Measurements from ENCODE around the gene PTAR1.
"Not testable (repeated sequence)": the region's sequence is repeated elsewhere in the genome, so short reads cannot be mapped to it uniquely, and the experiment has no call there.

The PTAR1 gene

DNA sequence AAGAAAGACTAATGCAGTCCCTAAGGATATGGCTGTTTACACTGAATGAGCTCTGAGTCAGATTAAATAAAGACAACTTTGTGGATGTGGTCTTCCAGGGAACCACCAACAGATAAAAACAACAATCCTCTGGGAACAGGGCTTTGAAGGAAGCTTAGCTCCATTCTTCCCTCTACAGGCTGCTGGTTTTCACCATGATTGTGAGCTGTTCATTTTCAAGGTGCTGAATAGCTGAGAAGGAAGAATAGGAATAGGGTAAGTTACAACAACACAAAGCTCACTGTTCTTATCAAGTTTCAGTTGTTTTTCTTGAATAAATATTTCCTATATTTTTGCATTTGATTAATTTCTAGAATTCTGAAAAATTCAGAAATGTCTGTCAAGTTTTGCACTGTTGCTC is 25.9 kb upstream of the PTAR1 start:
- Histone ChIP-seq H3K9ac (ENCODE audit: low read length in 2 of 2) (no peak overlapping the region), H3K27me3 (ENCODE audit: control insufficient read depth in 1 of 2, insufficient read depth in 2 of 2, low read length in 2 of 2) (no peaks in the 10 kb centered on the region), H3K4me1 (ENCODE audit: control insufficient read depth, insufficient read depth, low read length) (no peaks in the 10 kb centered on the region), H3K9me3 (ENCODE audit: control insufficient read depth in 2 of 2, low read length in 2 of 2) (no peaks in the 10 kb centered on the region), H3K27ac (ENCODE audit: low read length) (no peak overlapping the region), H3K36me3 (ENCODE audit: control insufficient read depth in 2 of 2, insufficient read depth in 2 of 2, low read length in 2 of 2) (no peaks in the 10 kb centered on the region), H3K4me3 (ENCODE audit: low read length in 2 of 2) (no peak overlapping the region)

DNA sequence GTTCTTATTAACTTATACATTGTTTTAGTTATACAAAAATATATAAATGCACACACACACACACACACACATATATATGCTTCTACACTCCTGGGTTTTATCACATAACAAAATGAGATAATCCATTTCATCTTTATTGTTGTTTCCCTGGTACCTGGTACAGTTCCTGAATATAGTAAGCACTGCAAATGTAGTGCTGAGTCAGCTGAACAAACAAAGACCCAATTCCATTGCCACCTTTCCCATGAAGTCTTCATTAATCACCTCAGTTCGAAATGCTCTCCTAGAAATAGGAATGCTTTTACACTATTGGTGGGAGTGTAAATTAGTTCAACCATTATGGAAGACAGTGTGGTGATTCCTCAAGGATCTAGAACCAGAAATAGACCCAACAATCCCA is 13.4 kb upstream of the PTAR1 start:
- Histone ChIP-seq H3K4me1 (ENCODE audit: control insufficient read depth, insufficient read depth, low read length) (no peaks in the 10 kb centered on the region), H3K27me3 (ENCODE audit: control insufficient read depth in 1 of 2, insufficient read depth in 2 of 2, low read length in 2 of 2) (no peaks in the 10 kb centered on the region), H3K4me3 (ENCODE audit: low read length in 2 of 2) (no peak overlapping the region), H3K9ac (ENCODE audit: low read length in 2 of 2) (no peak overlapping the region), H3K36me3 (ENCODE audit: control insufficient read depth in 2 of 2, insufficient read depth in 2 of 2, low read length in 2 of 2) (no peaks in the 10 kb centered on the region), H3K27ac (ENCODE audit: low read length) (no peak overlapping the region), H3K9me3 (ENCODE audit: control insufficient read depth in 2 of 2, low read length in 2 of 2) (no peaks in the 10 kb centered on the region)

DNA sequence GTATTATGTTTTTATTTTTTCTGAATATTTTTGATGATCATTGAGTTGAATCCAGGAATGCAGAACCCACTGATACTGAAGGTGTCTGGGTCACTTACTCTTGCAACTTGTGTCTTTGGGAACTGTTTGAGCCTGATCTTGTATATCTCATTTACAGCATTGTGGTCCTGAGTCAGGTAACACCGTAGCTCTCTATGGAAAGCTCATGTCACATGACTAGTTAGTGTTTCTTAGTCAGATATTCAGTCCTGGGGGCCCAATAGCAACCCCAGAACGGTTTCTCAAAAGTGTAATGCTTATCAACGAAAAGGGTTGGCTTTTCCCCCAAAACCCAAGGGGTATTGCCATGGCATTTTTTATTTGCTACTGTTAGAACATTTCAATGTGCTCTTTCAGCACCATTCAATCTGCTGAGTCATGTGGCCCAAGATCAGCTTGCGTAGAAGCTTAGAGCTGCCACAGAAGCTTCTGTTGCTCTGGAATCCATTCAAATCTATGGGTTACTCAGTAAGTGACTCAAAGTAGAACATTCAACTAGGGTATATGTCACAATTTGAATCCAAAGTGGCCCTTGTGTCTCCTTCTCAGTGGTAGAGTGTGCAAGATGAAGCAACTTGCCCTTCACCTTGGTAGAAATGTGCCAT is 12.1 kb upstream of the PTAR1 start:
- H3K36me3 ChIP-seq (ENCODE audit: control insufficient read depth in 2 of 2, insufficient read depth in 2 of 2, low read length in 2 of 2), result no peaks in the 10 kb centered on the region
- H3K9ac ChIP-seq (ENCODE audit: low read length in 2 of 2), result no peak overlapping the region
- no peaks in the 10 kb centered on the region for H3K4me1 ChIP-seq (ENCODE audit: control insufficient read depth, insufficient read depth, low read length)
- H3K27me3 ChIP-seq (ENCODE audit: control insufficient read depth in 1 of 2, insufficient read depth in 2 of 2, low read length in 2 of 2), result no peaks in the 10 kb centered on the region
- no peaks in the 10 kb centered on the region for H3K9me3 ChIP-seq (ENCODE audit: control insufficient read depth in 2 of 2, low read length in 2 of 2)
- H3K4me3 ChIP-seq (ENCODE audit: low read length in 2 of 2), result no peak overlapping the region
- no peak overlapping the region for H3K27ac ChIP-seq (ENCODE audit: low read length)

DNA sequence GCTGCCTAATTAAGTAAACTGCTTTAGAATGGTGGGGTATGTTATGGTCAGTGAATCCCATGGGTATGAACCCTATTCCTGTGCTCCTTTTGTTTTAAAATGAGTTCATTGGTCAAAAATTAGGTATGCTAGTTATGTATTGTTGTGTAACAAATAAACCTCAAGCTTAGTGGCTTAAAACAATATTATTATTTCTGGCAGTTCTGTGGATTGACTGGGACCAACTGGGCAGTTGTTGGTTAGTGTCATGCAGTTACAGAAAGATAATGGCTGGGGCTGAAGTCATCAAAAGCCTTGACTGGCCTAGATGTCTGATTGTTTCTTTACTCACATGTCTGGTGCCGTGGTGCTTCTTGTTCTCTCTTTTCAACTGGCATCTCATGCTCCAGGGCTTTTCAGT is 8.9 kb upstream of the PTAR1 start:
- no peak overlapping the region for H3K4me3 ChIP-seq (ENCODE audit: low read length in 2 of 2)
- H3K9me3 ChIP-seq (ENCODE audit: control insufficient read depth in 2 of 2, low read length in 2 of 2), result no peaks in the 10 kb centered on the region
- no peak overlapping the region for H3K27ac ChIP-seq (ENCODE audit: low read length)
- no peaks in the 10 kb centered on the region for H3K27me3 ChIP-seq (ENCODE audit: control insufficient read depth in 1 of 2, insufficient read depth in 2 of 2, low read length in 2 of 2)
- no peaks in the 10 kb centered on the region for H3K36me3 ChIP-seq (ENCODE audit: control insufficient read depth in 2 of 2, insufficient read depth in 2 of 2, low read length in 2 of 2)
- no peaks in the 10 kb centered on the region for H3K4me1 ChIP-seq (ENCODE audit: control insufficient read depth, insufficient read depth, low read length)
- H3K9ac ChIP-seq (ENCODE audit: low read length in 2 of 2), result no peak overlapping the region

DNA sequence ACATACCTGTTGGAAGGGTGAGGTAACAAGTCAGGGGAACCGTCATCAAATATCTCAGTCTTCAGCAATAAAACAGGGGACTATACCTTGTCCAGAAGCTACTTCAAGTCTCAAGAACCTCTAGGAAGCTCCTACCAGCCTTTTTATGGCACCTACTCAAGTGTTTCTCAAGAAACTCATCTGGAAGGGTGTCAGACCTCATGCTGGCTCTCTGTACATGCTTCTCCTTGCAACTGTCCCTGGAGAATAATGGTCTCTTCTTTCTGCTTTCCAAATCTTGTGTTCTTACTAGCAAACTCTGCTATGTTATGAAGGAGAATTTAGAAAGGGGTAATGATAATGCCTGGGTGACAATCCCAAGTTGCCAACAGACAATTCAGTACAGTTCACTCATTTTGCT is 8.3 kb upstream of the PTAR1 start:
- no peaks in the 10 kb centered on the region for H3K9me3 ChIP-seq (ENCODE audit: control insufficient read depth in 2 of 2, low read length in 2 of 2)
- H3K4me1 ChIP-seq (ENCODE audit: control insufficient read depth, insufficient read depth, low read length), result no peaks in the 10 kb centered on the region
- H3K27ac ChIP-seq (ENCODE audit: low read length), result no peak overlapping the region
- no peak overlapping the region for H3K4me3 ChIP-seq (ENCODE audit: low read length in 2 of 2)
- no peak overlapping the region for H3K9ac ChIP-seq (ENCODE audit: low read length in 2 of 2)
- no peaks in the 10 kb centered on the region for H3K36me3 ChIP-seq (ENCODE audit: control insufficient read depth in 2 of 2, insufficient read depth in 2 of 2, low read length in 2 of 2)
- H3K27me3 ChIP-seq (ENCODE audit: control insufficient read depth in 1 of 2, insufficient read depth in 2 of 2, low read length in 2 of 2), result no peaks in the 10 kb centered on the region

DNA sequence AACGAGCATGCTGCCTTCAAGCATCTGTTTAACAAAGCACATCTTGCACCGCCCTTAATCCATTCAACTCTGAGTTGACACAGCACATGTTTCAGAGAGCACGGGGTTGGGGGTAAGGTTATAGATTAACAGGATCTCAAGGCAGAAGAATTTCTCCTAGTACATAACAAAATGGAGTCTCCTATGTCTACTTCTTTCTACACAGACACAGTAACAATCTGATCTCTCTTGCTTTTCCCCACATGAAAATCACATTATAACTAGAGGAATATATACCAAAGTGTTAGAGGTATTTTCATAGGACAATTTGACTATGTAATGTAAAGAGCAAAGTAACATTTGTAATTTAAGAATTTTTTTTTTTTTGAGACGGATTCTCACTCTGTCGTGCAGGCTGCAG is 4.1 kb upstream of the PTAR1 start:
- H3K27me3 ChIP-seq (ENCODE audit: control insufficient read depth in 1 of 2, insufficient read depth in 2 of 2, low read length in 2 of 2); H3K9me3 ChIP-seq (ENCODE audit: control insufficient read depth in 2 of 2, low read length in 2 of 2); H3K4me3 ChIP-seq (ENCODE audit: low read length in 2 of 2); H3K4me1 ChIP-seq (ENCODE audit: control insufficient read depth, insufficient read depth, low read length); H3K9ac ChIP-seq (ENCODE audit: low read length in 2 of 2); H3K36me3 ChIP-seq (ENCODE audit: control insufficient read depth in 2 of 2, insufficient read depth in 2 of 2, low read length in 2 of 2); H3K27ac ChIP-seq (ENCODE audit: low read length): not testable (repeated sequence)

DNA sequence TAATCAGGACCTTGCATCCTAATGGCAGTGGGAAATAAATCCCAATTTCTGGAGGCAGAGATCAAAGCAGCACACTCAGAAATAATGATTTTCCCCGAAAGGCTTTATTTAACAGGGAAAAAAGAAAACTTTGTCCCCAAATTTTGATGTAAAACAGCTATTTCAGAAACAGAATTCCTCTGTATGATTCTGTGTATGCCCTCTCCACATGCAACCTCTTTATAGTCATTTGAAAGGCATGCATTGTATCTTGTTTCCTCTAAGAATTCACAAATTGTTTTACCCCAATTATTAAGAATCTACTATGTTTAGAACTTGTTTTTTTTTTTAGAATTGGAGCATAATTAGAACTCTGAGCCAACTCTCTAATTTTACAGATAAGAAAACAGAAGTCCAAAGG is 2.7 kb upstream of the PTAR1 start:
- no peak overlapping the region for H3K9ac ChIP-seq (ENCODE audit: low read length in 2 of 2)
- no peaks in the 10 kb centered on the region for H3K36me3 ChIP-seq (ENCODE audit: control insufficient read depth in 2 of 2, insufficient read depth in 2 of 2, low read length in 2 of 2)
- H3K27ac ChIP-seq (ENCODE audit: low read length), result no peak overlapping the region
- no peak overlapping the region for H3K4me3 ChIP-seq (ENCODE audit: low read length in 2 of 2)
- no peaks in the 10 kb centered on the region for H3K4me1 ChIP-seq (ENCODE audit: control insufficient read depth, insufficient read depth, low read length)
- no peaks in the 10 kb centered on the region for H3K9me3 ChIP-seq (ENCODE audit: control insufficient read depth in 2 of 2, low read length in 2 of 2)
- no peaks in the 10 kb centered on the region for H3K27me3 ChIP-seq (ENCODE audit: control insufficient read depth in 1 of 2, insufficient read depth in 2 of 2, low read length in 2 of 2)

DNA sequence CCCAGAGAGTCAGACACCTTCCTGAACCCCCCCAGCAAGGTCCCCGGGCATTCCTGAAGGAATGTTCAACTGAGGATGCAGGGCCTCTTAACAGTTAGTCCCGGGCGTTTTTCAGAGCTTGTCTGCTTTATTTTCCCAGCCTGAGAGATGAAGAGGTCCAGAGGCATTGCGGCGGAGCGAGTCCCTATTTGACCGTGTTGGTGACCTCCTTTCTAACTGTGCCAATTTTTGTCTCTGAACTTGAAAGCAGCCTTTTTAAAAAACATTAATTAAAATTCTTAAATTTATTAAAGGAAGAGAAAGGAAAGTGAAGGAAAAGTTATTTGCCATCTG is 433 bp upstream of the PTAR1 start:
- Histone ChIP-seq H3K27me3 (ENCODE audit: control insufficient read depth in 1 of 2, insufficient read depth in 2 of 2, low read length in 2 of 2) (no peaks in the 10 kb centered on the region), H3K36me3 (ENCODE audit: control insufficient read depth in 2 of 2, insufficient read depth in 2 of 2, low read length in 2 of 2) (no peaks in the 10 kb centered on the region), H3K4me1 (ENCODE audit: control insufficient read depth, insufficient read depth, low read length) (no peaks in the 10 kb centered on the region), H3K9ac (ENCODE audit: low read length in 2 of 2) (peak overlapping the region; percentile 68 to 82), H3K4me3 (ENCODE audit: low read length in 2 of 2) (peak overlapping the region; percentile 91), H3K27ac (ENCODE audit: low read length) (peak overlapping the region; percentile 81), H3K9me3 (ENCODE audit: control insufficient read depth in 2 of 2, low read length in 2 of 2) (no peaks in the 10 kb centered on the region)

DNA sequence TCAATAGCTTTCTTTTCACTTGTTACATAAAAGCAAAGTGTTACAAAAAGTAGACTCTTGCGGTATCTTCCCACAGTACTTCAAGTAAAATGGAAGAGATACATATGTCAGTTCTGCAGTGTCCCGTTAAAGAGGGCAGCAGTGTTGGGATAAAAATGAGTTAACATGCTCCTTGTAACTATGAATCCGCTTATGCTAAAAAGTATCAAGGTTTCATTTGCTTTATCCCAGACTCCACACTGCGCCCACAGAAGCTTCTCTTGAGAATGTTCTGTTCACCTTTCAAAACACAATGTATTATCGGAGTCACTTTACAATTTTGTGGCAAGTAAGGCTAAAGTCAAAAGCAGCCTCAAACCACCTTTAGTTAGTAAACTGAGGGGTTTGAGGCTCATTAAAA is 790 bp downstream of the PTAR1 start:
- Histone ChIP-seq H3K9ac (ENCODE audit: low read length in 2 of 2) (peak overlapping the region; percentile 82 to 86), H3K4me3 (ENCODE audit: low read length in 2 of 2) (peak overlapping the region; percentile 88 to 91), H3K36me3 (ENCODE audit: control insufficient read depth in 2 of 2, insufficient read depth in 2 of 2, low read length in 2 of 2) (no peaks in the 10 kb centered on the region), H3K27me3 (ENCODE audit: control insufficient read depth in 1 of 2, insufficient read depth in 2 of 2, low read length in 2 of 2) (no peaks in the 10 kb centered on the region), H3K4me1 (ENCODE audit: control insufficient read depth, insufficient read depth, low read length) (no peaks in the 10 kb centered on the region), H3K27ac (ENCODE audit: low read length) (peak overlapping the region; percentile 85), H3K9me3 (ENCODE audit: control insufficient read depth in 2 of 2, low read length in 2 of 2) (no peaks in the 10 kb centered on the region)

DNA sequence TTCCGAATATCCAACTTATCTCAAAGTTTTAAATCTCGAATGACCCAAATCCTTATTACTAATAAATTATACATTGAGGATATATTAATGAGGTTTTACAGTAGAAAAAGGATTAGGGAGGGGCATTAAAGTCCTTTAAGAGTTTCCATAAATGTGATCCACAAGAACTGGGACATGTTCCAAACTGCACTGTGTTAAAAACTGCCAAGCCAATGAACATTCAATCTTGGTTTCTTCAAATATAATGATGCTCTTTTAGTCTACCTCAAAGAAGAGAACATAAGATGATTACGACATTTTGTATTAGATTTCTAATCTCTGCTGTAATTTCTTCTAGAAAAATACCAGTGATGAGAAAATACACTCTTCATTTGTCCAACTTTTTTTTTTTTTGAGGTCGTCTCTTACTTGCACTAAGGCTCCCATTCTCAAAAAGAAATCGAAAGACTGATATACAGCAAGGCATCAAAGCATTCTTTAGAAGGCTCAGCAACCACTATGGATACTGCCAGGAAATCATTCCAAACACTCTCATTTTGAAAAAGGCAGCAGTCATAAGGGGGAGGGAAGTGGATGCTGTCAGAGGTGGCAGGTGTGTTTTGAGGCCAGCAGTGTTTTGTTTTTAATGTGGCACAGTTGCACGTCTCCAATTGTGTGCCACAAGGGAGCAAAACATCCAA is 1.7 kb downstream of the PTAR1 start:
- no peaks in the 10 kb centered on the region for H3K36me3 ChIP-seq (ENCODE audit: control insufficient read depth in 2 of 2, insufficient read depth in 2 of 2, low read length in 2 of 2)
- no peak overlapping the region for H3K9ac ChIP-seq (ENCODE audit: low read length in 2 of 2)
- H3K4me1 ChIP-seq (ENCODE audit: control insufficient read depth, insufficient read depth, low read length), result no peaks in the 10 kb centered on the region
- peak overlapping the region in 1 of 2 donors; percentile 91 for H3K4me3 ChIP-seq (ENCODE audit: low read length in 2 of 2)
- no peaks in the 10 kb centered on the region for H3K9me3 ChIP-seq (ENCODE audit: control insufficient read depth in 2 of 2, low read length in 2 of 2)
- no peaks in the 10 kb centered on the region for H3K27me3 ChIP-seq (ENCODE audit: control insufficient read depth in 1 of 2, insufficient read depth in 2 of 2, low read length in 2 of 2)
- H3K27ac ChIP-seq (ENCODE audit: low read length), result no peak overlapping the region

DNA sequence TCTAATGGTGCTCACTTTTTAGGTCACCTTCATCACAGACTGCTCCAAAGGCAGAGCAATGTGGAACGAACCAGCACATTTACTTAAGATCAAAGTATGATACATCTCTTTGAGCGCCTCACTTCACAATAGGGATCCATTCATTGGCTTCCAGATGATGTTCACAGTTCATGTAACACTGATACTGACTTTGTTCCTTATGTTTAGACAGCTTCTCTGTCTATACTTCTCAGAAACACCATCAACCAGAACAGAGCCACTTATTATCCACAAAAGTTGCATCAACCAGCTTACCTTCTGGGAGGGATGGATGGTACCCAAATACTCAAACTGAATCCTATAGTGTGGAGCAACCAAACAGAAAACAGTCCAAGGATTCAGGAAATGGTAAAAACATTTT is 4.6 kb downstream of the PTAR1 start:
- Histone ChIP-seq H3K9ac (ENCODE audit: low read length in 2 of 2) (no peak overlapping the region), H3K27ac (ENCODE audit: low read length) (no peak overlapping the region), H3K4me1 (ENCODE audit: control insufficient read depth, insufficient read depth, low read length) (no peaks in the 10 kb centered on the region)

More for the DNA sequence above, 4.6 kb downstream of the PTAR1 start:
- H3K4me3 ChIP-seq (ENCODE audit: low read length in 2 of 2), result no peak overlapping the region
- H3K36me3 ChIP-seq (ENCODE audit: control insufficient read depth in 2 of 2, insufficient read depth in 2 of 2, low read length in 2 of 2), result peaks cover 0 to under 1% of the 10 kb centered on the region in 2 donors
- H3K27me3 ChIP-seq (ENCODE audit: control insufficient read depth in 1 of 2, insufficient read depth in 2 of 2, low read length in 2 of 2), result no peaks in the 10 kb centered on the region
- no peaks in the 10 kb centered on the region for H3K9me3 ChIP-seq (ENCODE audit: control insufficient read depth in 2 of 2, low read length in 2 of 2)

Data from stomach smooth muscle (tissue), 2 donors.